Activated CD4-positive, CD25-positive, alpha-beta regulatory T cell treated with anti-CD3 and anti-CD28 coated beads, Interleukin-2, amount 50 U/mL, for 16 hours (primary cell): ENCODE measurements around the gene MAML1.
"Not testable (repeated sequence)": the region's sequence is repeated elsewhere in the genome, so short reads cannot be mapped to it uniquely, and the experiment has no call there.

Experiments
- DNase-seq: peaks from one replicate; pipeline ENCODE4 v3.0.0-alpha.2; 2020; ENCODE audit warnings: low read depth, low spot score

MAML1 gene

GRCh38 chr5:179733772-179734126 is 1.1 kb downstream of the MAML1 start:
- no peak for DNase-seq

- no peak for DNase-seq
Observed at GRCh38 chr5:179734536-179735164, 2.0 kb downstream of the MAML1 start.

- DNase-seq: no peak
Observed at GRCh38 chr5:179738742-179739141, 6.1 kb downstream of the MAML1 start.

- not testable (repeated sequence) for DNase-seq
Observed at GRCh38 chr5:179744106-179744505, 11.5 kb downstream of the MAML1 start.

GRCh38 chr5:179746872-179747271 is 14.2 kb downstream of the MAML1 start:
- DNase-seq: no peak

- no peak for DNase-seq
Observed at GRCh38 chr5:179747811-179748210, 15.2 kb downstream of the MAML1 start.

- DNase-seq: no peak
Observed at GRCh38 chr5:179749857-179750508, 17.4 kb downstream of the MAML1 start.

- no peak for DNase-seq
Observed at GRCh38 chr5:179753971-179754370, 21.3 kb downstream of the MAML1 start.

- no peak for DNase-seq
Observed at GRCh38 chr5:179755022-179755421, 22.4 kb downstream of the MAML1 start.

GRCh38 chr5:179758955-179759354 is 26.3 kb downstream of the MAML1 start:
- no peak for DNase-seq

- no peak for DNase-seq
Observed at GRCh38 chr5:179759581-179760551, 27.2 kb downstream of the MAML1 start.

GRCh38 chr5:179762079-179762780 is 29.6 kb downstream of the MAML1 start:
- no peak for DNase-seq

GRCh38 chr5:179762781-179763176 is 30.2 kb downstream of the MAML1 start:
- DNase-seq: no peak

- DNase-seq: peak; percentile 16
Observed at GRCh38 chr5:179763215-179763945, 30.8 kb downstream of the MAML1 start.

- DNase-seq: no peak
Observed at GRCh38 chr5:179764056-179764455, 31.4 kb downstream of the MAML1 start.

- no peak for DNase-seq
Observed at GRCh38 chr5:179765400-179765799, 32.8 kb downstream of the MAML1 start.

- no peak for DNase-seq
Observed at GRCh38 chr5:179766021-179766725, 33.6 kb downstream of the MAML1 start.

GRCh38 chr5:179766726-179767455 is 34.3 kb downstream of the MAML1 start:
- DNase-seq: no peak

- DNase-seq: no peak
Observed at GRCh38 chr5:179767496-179768100, 35.0 kb downstream of the MAML1 start.
